Sigmoid colon (tissue), 4 donors: Measurements from ENCODE around the gene LEUTX.

Experiments used
- CTCF ChIP-seq, 4 experiments: fragments of 450-650 bp in 3 of 4; fragments of 200-600 bp in 1 of 4; IDR thresholded peaks; one replicate each; pipeline ENCODE4 v1.5.1; 2016 to 2019; ENCODE audit warnings: antibody characterized with exemption in 4 of 4, mild to moderate bottlenecking in 3 of 4, moderate library complexity in 2 of 4
- EP300 ChIP-seq, 4 donors: sonication (generic); formaldehyde crosslinking; IDR thresholded peaks; one replicate each; pipeline ENCODE4 v1.6.1; 2017; ENCODE audit warnings: antibody characterized with exemption in 4 of 4
- POLR2A ChIP-seq, 2 donors: fragments of 450-650 bp; IDR thresholded peaks; one replicate each; pipeline ENCODE4 v1.6.1; 2016; ENCODE audit warnings: antibody characterized with exemption in 2 of 2, mild to moderate bottlenecking in 2 of 2, moderate library complexity in 2 of 2

GRCh38 chr19:39816287-39817048, 37.8 kb downstream of the LEUTX start:
- TF ChIP-seq POLR2A (IDR thresholded peaks at IDR 0.05) (no peak), CTCF (IDR thresholded peaks at IDR 0.05) (no peak), EP300 (IDR thresholded peaks at IDR 0.05) (no peak)
